ENCODE results near the gene RIN3. TPM values are rescaled to one million over a fixed set of nuclear protein-coding genes. Genes with fewer than 3 reads are reported as not detected.

Gene RIN3
- total RNA-seq, 1 experiment from 2014 or later: 2.4 TPM

DNA sequence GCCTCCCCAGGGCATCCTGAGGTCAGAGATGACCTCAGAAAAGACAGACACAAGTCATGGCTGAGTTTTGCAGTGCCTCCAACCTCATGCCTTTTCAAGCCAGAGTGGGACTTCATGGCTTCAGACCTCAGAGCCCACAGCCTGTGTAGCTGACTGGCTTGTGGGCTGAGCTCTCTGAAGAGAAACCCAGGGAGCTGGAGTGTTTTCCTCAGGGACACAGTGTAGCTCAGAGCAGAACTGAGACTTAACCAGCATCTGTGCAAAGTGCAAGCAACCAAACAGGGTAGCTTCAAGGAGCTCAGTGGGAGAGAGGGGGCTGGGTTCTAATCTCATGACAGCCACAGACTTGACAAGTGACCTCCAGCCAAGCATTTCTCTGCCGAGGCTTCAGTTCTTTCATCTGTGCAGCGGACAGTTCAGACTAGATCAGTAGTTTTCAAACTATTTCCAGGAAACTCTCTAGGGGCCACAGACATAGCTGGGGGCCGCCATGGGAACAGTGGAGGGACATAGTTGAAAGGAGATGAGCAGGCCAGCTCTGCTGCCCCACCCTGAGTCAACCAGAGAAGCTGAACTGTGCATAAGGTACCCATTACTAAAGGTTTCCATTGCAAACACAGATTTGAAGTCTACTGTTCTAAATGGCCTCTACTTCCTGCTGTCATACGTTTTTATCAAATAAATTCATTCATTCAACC is 154.8 kb downstream of the RIN3 start:
- POLR2A ChIA-PET (ENCODE audit: low non-redundant PET): no interaction called here
- no peaks in the 10 kb centered on the region for H3K9me3 ChIP-seq (ENCODE audit: low read depth, low read length, poor library complexity, severe bottlenecking)
- no peak for TF ChIP-seq EZH2 (IDR thresholded peaks at IDR 0.05; ENCODE audit: borderline replicate concordance, low read depth, low read length, poor library complexity, severe bottlenecking)
- TF ChIP-seq, protein P1, sequence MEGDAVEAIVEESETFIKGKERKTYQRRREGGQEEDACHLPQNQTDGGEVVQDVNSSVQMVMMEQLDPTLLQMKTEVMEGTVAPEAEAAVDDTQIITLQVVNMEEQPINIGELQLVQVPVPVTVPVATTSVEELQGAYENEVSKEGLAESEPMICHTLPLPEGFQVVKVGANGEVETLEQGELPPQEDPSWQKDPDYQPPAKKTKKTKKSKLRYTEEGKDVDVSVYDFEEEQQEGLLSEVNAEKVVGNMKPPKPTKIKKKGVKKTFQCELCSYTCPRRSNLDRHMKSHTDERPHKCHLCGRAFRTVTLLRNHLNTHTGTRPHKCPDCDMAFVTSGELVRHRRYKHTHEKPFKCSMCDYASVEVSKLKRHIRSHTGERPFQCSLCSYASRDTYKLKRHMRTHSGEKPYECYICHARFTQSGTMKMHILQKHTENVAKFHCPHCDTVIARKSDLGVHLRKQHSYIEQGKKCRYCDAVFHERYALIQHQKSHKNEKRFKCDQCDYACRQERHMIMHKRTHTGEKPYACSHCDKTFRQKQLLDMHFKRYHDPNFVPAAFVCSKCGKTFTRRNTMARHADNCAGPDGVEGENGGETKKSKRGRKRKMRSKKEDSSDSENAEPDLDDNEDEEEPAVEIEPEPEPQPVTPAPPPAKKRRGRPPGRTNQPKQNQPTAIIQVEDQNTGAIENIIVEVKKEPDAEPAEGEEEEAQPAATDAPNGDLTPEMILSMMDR (conservative IDR thresholded peaks at IDR 0.05; ENCODE audit: low read depth, low read length): no peak
- H3K27me3 ChIP-seq (replicated peaks; ENCODE audit: insufficient read depth, low read depth, low read length, poor library complexity): no peaks in the 10 kb centered on the region
- intact Hi-C loops (cut with micrococcal nuclease; ENCODE audit: unreplicated experiment): no loop called here
- H3K4me3 ChIP-seq (ENCODE audit: low read depth, low read length, poor library complexity, severe bottlenecking): no peak overlapping the region
- H3K27ac ChIP-seq (ENCODE audit: low read depth, low read length, poor library complexity, severe bottlenecking): no peak overlapping the region
- no peaks in the 10 kb centered on the region for H3K4me1 ChIP-seq (ENCODE audit: insufficient read depth, low read length, poor library complexity, severe bottlenecking)
- CTCF ChIA-PET: interaction anchor here (1.0 kb wide), 1 partner anchor 18 kb away, joined by 3 read pairs; no protein-coding TSS in a partner anchor
- no peak for DNase-seq (ENCODE audit: low spot score)
- BruUV-seq (replicated peaks): no TSS peak
- no peaks in the 10 kb centered on the region for H3K36me3 ChIP-seq (ENCODE audit: insufficient read depth, low read length, poor library complexity, severe bottlenecking)

DNA sequence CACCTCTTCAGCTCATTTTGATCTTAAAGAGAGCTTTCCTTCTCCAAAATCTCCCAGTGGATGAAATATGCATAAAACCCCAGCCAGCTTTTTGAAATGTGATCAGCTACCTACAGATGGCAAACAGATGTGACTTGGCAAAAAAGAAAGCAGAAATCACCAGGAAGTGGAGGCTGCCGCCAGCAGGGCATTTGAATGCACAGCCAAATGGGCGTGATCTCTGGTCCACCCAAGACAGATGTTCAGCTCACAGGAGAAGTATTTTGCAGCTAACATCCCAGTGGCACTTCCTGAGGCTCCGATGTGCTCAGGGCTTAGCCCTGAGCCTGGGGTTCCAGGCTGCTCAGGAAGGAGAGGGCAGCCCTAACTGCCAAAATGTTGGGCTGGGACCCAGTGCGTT is 156.6 kb downstream of the RIN3 start:
- peak; percentile 54 for DNase-seq (ENCODE audit: low spot score)
- Histone ChIP-seq H3K36me3 (ENCODE audit: insufficient read depth, low read length, poor library complexity, severe bottlenecking) (no peaks in the 10 kb centered on the region), H3K4me3 (ENCODE audit: low read depth, low read length, poor library complexity, severe bottlenecking) (no peak overlapping the region), H3K27me3 (replicated peaks; ENCODE audit: insufficient read depth, low read depth, low read length, poor library complexity) (no peaks in the 10 kb centered on the region), H3K9me3 (ENCODE audit: low read depth, low read length, poor library complexity, severe bottlenecking) (no peaks in the 10 kb centered on the region), H3K27ac (ENCODE audit: low read depth, low read length, poor library complexity, severe bottlenecking) (no peak overlapping the region), H3K4me1 (ENCODE audit: insufficient read depth, low read length, poor library complexity, severe bottlenecking) (no peaks in the 10 kb centered on the region)
- intact Hi-C loops (cut with micrococcal nuclease; ENCODE audit: unreplicated experiment): no loop called here
- BruUV-seq (replicated peaks): no TSS peak
- TF ChIP-seq, protein P1 (conservative IDR thresholded peaks at IDR 0.05; ENCODE audit: low read depth, low read length): 0 out of 2 replicates have a peak, but pooled peaks have one; percentile 15
- TF ChIP-seq EZH2 (IDR thresholded peaks at IDR 0.05; ENCODE audit: borderline replicate concordance, low read depth, low read length, poor library complexity, severe bottlenecking): no peak
- ChIA-PET POLR2A (ENCODE audit: low non-redundant PET) (no interaction called here), CTCF (no interaction called here)

DNA sequence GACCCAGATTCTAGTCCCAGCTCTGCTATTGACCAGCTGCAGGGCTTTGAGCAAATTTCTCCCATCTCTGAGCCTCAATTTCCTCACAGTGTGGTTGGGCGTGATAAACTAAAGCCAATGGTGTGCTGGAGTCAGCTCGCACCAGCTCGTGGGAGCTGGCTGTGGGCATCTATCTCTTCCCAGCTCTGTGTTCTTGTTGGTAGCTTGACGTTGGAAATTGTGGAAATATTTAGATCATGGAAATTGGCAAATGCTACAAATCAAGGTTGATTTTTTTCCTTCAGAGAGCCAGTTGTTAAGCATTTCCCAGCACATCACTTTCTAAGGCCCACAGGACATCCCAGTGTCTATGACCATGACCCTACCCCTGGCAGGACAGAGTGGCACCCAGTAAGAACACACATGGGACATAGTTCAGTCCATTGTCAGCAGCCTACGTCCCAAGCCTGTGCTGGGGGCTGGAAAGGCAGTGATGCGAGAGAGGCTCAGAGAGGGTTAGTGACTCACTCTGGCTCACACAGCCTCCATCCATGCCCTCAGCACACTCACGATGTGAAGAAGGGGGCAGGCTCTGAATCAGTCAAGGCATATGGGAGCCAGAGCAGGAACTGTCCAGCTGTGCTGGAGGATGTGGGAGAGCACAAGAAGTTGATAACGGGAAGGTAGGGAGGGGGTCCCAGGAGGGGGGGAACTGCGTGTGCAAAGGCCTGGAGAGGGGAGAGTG is 157.2 kb downstream of the RIN3 start:
- Histone ChIP-seq H3K36me3 (ENCODE audit: insufficient read depth, low read length, poor library complexity, severe bottlenecking) (no peaks in the 10 kb centered on the region), H3K27ac (ENCODE audit: low read depth, low read length, poor library complexity, severe bottlenecking) (no peak overlapping the region), H3K9me3 (ENCODE audit: low read depth, low read length, poor library complexity, severe bottlenecking) (no peaks in the 10 kb centered on the region), H3K4me3 (ENCODE audit: low read depth, low read length, poor library complexity, severe bottlenecking) (no peak overlapping the region), H3K4me1 (ENCODE audit: insufficient read depth, low read length, poor library complexity, severe bottlenecking) (no peaks in the 10 kb centered on the region), H3K27me3 (replicated peaks; ENCODE audit: insufficient read depth, low read depth, low read length, poor library complexity) (no peaks in the 10 kb centered on the region)
- CTCF ChIA-PET: no interaction called here
- POLR2A ChIA-PET (ENCODE audit: low non-redundant PET): no interaction called here
- intact Hi-C loops (cut with micrococcal nuclease; ENCODE audit: unreplicated experiment): no loop called here
- no peak for TF ChIP-seq EZH2 (IDR thresholded peaks at IDR 0.05; ENCODE audit: borderline replicate concordance, low read depth, low read length, poor library complexity, severe bottlenecking)
- TF ChIP-seq, protein P1 (conservative IDR thresholded peaks at IDR 0.05; ENCODE audit: low read depth, low read length): no peak
- DNase-seq (ENCODE audit: low spot score): no peak
- no TSS peak for BruUV-seq (replicated peaks)
